ENCODE results near the gene DAO. TPM values are rescaled to one million over a fixed set of nuclear protein-coding genes. Genes with fewer than 3 reads are reported as not detected.
"Not testable (repeated sequence)": the region's sequence is repeated elsewhere in the genome, so short reads cannot be mapped to it uniquely, and the experiment has no call there.

Gene DAO
- total RNA-seq, 1 donor = not detected

- DNase-seq (ENCODE audit: low read depth in 2 of 3, low spot score in 2 of 3) = not testable (repeated sequence)
Measured at GRCh38 chr12:108866083-108866482, 13.8 kb upstream of the DAO start.

GRCh38 chr12:108868781-108869180, 11.1 kb upstream of the DAO start:
- no peak for DNase-seq (ENCODE audit: low read depth in 2 of 3, low spot score in 2 of 3)

- DNase-seq (ENCODE audit: low read depth in 2 of 3, low spot score in 2 of 3) = no peak
Measured at GRCh38 chr12:108875280-108875679, 4.6 kb upstream of the DAO start.

GRCh38 chr12:108875682-108876361, 4.1 kb upstream of the DAO start:
- DNase-seq (ENCODE audit: low read depth in 2 of 3, low spot score in 2 of 3) = peak in 1 of 3 donors; percentile 51

- DNase-seq (ENCODE audit: low read depth in 2 of 3, low spot score in 2 of 3) = no peak
Measured at GRCh38 chr12:108876550-108876949, 3.3 kb upstream of the DAO start.

GRCh38 chr12:108881953-108882352, 2.1 kb downstream of the DAO start:
- DNase-seq (ENCODE audit: low read depth in 2 of 3, low spot score in 2 of 3) = no peak

GRCh38 chr12:108884116-108885012, 4.5 kb downstream of the DAO start:
- DNase-seq (ENCODE audit: low read depth in 2 of 3, low spot score in 2 of 3) = peak; percentile 28 to 81 (median 62)

- DNase-seq (ENCODE audit: low read depth in 2 of 3, low spot score in 2 of 3) = no peak
Measured at GRCh38 chr12:108886873-108887629, 7.2 kb downstream of the DAO start.

- DNase-seq (ENCODE audit: low read depth in 2 of 3, low spot score in 2 of 3) = no peak
Measured at GRCh38 chr12:108888031-108888430, 8.1 kb downstream of the DAO start.

- DNase-seq (ENCODE audit: low read depth in 2 of 3, low spot score in 2 of 3) = peak in 1 of 3 donors; percentile 34
Measured at GRCh38 chr12:108890208-108890607, 10.3 kb downstream of the DAO start.

GRCh38 chr12:108895220-108895802, 15.4 kb downstream of the DAO start:
- DNase-seq (ENCODE audit: low read depth in 2 of 3, low spot score in 2 of 3) = no peak

- peak in 2 of 3 donors; percentile 42 to 60 for DNase-seq (ENCODE audit: low read depth in 2 of 3, low spot score in 2 of 3)
Measured at GRCh38 chr12:108896336-108896735, 16.4 kb downstream of the DAO start.

- DNase-seq (ENCODE audit: low read depth in 2 of 3, low spot score in 2 of 3) = no peak
Measured at GRCh38 chr12:108896817-108897216, 16.9 kb downstream of the DAO start.

GRCh38 chr12:108899145-108899544, 19.3 kb downstream of the DAO start:
- DNase-seq (ENCODE audit: low read depth in 2 of 3, low spot score in 2 of 3) = no peak

- peak in 2 of 3 donors; percentile 59 to 83 for DNase-seq (ENCODE audit: low read depth in 2 of 3, low spot score in 2 of 3)
Measured at GRCh38 chr12:108905725-108906124, 25.8 kb downstream of the DAO start.

GRCh38 chr12:108906971-108907370, 27.1 kb downstream of the DAO start:
- no peak for DNase-seq (ENCODE audit: low read depth in 2 of 3, low spot score in 2 of 3)

- peak in 2 of 3 donors; percentile 73 to 84 for DNase-seq (ENCODE audit: low read depth in 2 of 3, low spot score in 2 of 3)
Measured at GRCh38 chr12:108907839-108908351, 28.0 kb downstream of the DAO start.

- DNase-seq (ENCODE audit: low read depth in 2 of 3, low spot score in 2 of 3) = no peak
Measured at GRCh38 chr12:108910336-108910735, 30.4 kb downstream of the DAO start.

- no peak for DNase-seq (ENCODE audit: low read depth in 2 of 3, low spot score in 2 of 3)
Measured at GRCh38 chr12:108911915-108912314, 32.0 kb downstream of the DAO start.

GRCh38 chr12:108912361-108912760, 32.5 kb downstream of the DAO start:
- DNase-seq (ENCODE audit: low read depth in 2 of 3, low spot score in 2 of 3) = no peak

All from hematopoietic multipotent progenitor cell (in vitro differentiated cells).